Effector memory CD4-positive, alpha-beta T cell (primary cell): ENCODE data around the gene GSC2.

ENCODE experiments used
- DNase-seq, 3 donors: peaks; one replicate each; pipeline ENCODE4 v3.0.0-alpha.2; 2020
- H3K27ac ChIP-seq: 2 replicates; pipeline ENCODE4 v1.7.0; 2013; ENCODE audit warnings: mild to moderate bottlenecking, low read length, moderate library complexity; ENCODE audit not compliant: insufficient read depth, poor library complexity, severe bottlenecking
- H3K27me3 ChIP-seq: replicated peaks from 2 replicates; pipeline ENCODE4 v1.7.0; 2013; ENCODE audit warnings: mild to moderate bottlenecking, low read length; ENCODE audit not compliant: insufficient read depth, control insufficient read depth, poor library complexity, severe bottlenecking
- H3K36me3 ChIP-seq: 2 replicates; pipeline ENCODE4 v1.7.0; 2013; ENCODE audit warnings: mild to moderate bottlenecking, low read length, moderate library complexity; ENCODE audit not compliant: control insufficient read depth, insufficient read depth
- H3K4me1 ChIP-seq: 2 replicates; pipeline ENCODE4 v1.7.0; 2013; ENCODE audit warnings: low read length, mild to moderate bottlenecking; ENCODE audit not compliant: control insufficient read depth, insufficient read depth, poor library complexity, severe bottlenecking
- H3K4me3 ChIP-seq: 2 replicates; pipeline ENCODE4 v1.7.0; 2013; ENCODE audit warnings: low read length, low read depth, mild to moderate bottlenecking; ENCODE audit not compliant: insufficient read depth, poor library complexity, severe bottlenecking
- H3K9me3 ChIP-seq: 2 replicates; pipeline ENCODE4 v1.7.0; 2013; ENCODE audit warnings: mild to moderate bottlenecking, low read length, moderate library complexity; ENCODE audit not compliant: control insufficient read depth
- total RNA-seq, 3 donors: gene quantifications; one replicate each; lab custom pipeline; 2026; lab: John Stamatoyannopoulos, UW

Gene GSC2
- 0 to 0.17 (median 0) reads per million in 3 donors for total RNA-seq

GRCh38 chr22:19149991-19150390, at the start of gene GSC2:
TSS of gene GSC2 (minus strand) at chr22:19150292. CDS start at chr22:19150283, 9 bp downstream.
- Histone ChIP-seq H3K9me3 (no peaks in the 10 kb centered on the region), H3K36me3 (no peaks in the 10 kb centered on the region), H3K4me3 (peak within 1 kb of the TSS; percentile 32), H3K27ac (no peak within 1 kb of the TSS), H3K27me3 (peaks cover 36% of the 10 kb centered on the region), H3K4me1 (peaks cover 15% of the 10 kb centered on the region)
- no peak for DNase-seq

DNA sequence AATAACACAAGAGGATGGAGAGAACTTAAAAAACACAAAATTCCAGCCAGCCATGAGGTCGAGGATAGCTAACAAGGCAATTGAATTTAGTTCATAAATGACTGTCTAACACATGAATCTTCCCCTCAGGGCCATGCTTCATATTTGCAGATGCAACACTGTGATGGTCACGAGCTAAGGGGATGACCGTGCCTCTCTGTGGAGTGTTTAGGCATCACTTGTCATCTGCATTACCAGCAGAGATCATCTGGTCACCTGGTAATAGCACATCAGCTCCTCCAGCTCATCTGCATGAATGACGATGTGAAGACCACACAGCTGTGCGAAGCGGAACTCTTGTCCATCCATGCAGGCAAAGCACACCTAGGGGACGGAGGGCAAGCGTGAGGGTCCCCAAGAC, 49.4 kb upstream of the GSC2 start:
- Histone ChIP-seq H3K36me3 (no peaks in the 10 kb centered on the region), H3K27me3 (no peaks in the 10 kb centered on the region), H3K4me1 (peaks cover 4% of the 10 kb centered on the region), H3K4me3 (no peak overlapping the region), H3K9me3 (no peaks in the 10 kb centered on the region), H3K27ac (no peak overlapping the region)
- no peak for DNase-seq

GRCh38 chr22:19197997-19198865, 48.1 kb upstream of the GSC2 start:
- no peaks in the 10 kb centered on the region for H3K9me3 ChIP-seq
- no peak overlapping the region for H3K27ac ChIP-seq
- H3K4me1 ChIP-seq: peaks cover 4% of the 10 kb centered on the region
- DNase-seq: no peak
- H3K36me3 ChIP-seq: no peaks in the 10 kb centered on the region
- no peaks in the 10 kb centered on the region for H3K27me3 ChIP-seq
- no peak overlapping the region for H3K4me3 ChIP-seq

GRCh38 chr22:19196841-19197612, 46.9 kb upstream of the GSC2 start:
- H3K9me3 ChIP-seq: no peaks in the 10 kb centered on the region
- no peaks in the 10 kb centered on the region for H3K36me3 ChIP-seq
- no peak overlapping the region for H3K27ac ChIP-seq
- H3K27me3 ChIP-seq: no peaks in the 10 kb centered on the region
- H3K4me3 ChIP-seq: no peak overlapping the region
- no peak for DNase-seq
- peaks cover 4% of the 10 kb centered on the region for H3K4me1 ChIP-seq

GRCh38 chr22:19195796-19196731, 46.0 kb upstream of the GSC2 start:
- Histone ChIP-seq H3K27me3 (no peaks in the 10 kb centered on the region), H3K9me3 (no peaks in the 10 kb centered on the region), H3K27ac (no peak overlapping the region), H3K36me3 (no peaks in the 10 kb centered on the region), H3K4me3 (no peak overlapping the region), H3K4me1 (peaks cover 4% of the 10 kb centered on the region)
- DNase-seq: no peak

- Histone ChIP-seq H3K9me3 (no peaks in the 10 kb centered on the region), H3K27ac (no peak overlapping the region), H3K27me3 (no peaks in the 10 kb centered on the region), H3K36me3 (no peaks in the 10 kb centered on the region), H3K4me3 (no peak overlapping the region), H3K4me1 (peaks cover 4% of the 10 kb centered on the region)
- no peak for DNase-seq
Observed at GRCh38 chr22:19194766-19195536, 44.9 kb upstream of the GSC2 start.

DNA sequence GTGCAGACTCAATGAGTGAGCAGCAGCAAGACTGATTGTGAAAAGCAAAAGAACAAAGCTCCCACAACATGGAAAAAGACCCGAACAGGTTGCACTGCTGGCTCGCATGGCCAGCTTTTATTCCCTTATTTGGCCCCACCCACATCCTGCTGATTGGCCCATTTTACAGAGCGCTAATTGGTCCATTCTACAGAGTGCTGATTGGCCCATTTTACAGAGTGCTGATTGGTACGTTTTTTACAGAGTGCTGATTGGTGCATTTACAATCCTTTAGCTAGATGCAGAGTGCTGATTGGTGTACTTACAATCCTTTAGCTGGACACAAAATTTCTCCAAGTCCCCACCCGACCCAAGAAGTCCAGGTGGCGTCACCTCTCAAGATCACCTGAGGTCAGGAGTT, 43.8 kb upstream of the GSC2 start:
- Histone ChIP-seq H3K4me3 (no peak overlapping the region), H3K27ac (no peak overlapping the region), H3K27me3 (no peaks in the 10 kb centered on the region), H3K9me3 (no peaks in the 10 kb centered on the region), H3K36me3 (no peaks in the 10 kb centered on the region), H3K4me1 (peaks cover 4% of the 10 kb centered on the region)
- no peak for DNase-seq

DNA sequence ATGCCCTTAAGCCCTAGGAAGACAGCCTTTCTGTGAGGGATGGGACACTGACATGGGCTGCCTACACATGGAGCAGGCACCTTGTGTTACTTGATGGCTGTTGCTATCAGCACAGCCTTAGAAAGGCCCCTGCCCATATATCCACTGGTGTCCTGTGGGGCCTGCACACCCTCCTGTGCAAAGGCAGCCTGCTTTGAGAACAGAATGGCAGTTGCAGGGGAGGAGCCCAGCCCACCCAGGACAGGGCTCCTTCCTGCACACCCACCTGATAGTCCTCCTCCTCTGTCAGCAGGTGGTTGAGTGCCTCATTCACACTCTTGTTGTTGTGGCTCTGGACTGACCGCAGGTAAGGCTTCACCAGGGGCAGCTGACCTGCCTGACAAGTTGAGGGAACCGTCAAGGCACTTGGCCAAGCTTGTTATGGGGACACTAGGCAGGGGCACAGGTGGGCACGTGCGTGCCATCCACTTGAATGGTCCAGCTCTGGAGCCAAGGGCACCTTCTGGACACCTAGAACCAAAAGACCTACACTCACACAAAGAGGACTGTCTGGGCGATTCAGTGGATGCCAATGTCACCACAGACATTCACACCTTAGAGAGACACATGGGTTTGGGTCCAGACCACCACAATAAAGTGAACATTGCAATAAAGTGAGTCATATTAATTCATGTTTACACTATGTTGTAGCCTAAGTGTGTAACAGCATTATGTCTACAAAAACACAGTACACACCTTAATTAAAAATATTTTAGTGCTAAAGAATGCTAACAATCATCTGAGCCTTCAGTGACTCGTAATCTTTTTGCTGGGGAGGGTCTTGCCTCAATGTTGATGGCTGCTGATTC, 37.8 kb upstream of the GSC2 start:
- H3K27ac ChIP-seq: no peak overlapping the region
- H3K4me3 ChIP-seq: no peak overlapping the region
- no peaks in the 10 kb centered on the region for H3K4me1 ChIP-seq
- no peaks in the 10 kb centered on the region for H3K27me3 ChIP-seq
- no peak for DNase-seq
- no peaks in the 10 kb centered on the region for H3K36me3 ChIP-seq
- H3K9me3 ChIP-seq: no peaks in the 10 kb centered on the region
